LNCaP clone FGC (cell line): ENCODE data around the gene VWC2L.

Experiments used
- DNase-seq: peaks from one replicate; pipeline ENCODE4 v3.0.0-alpha.2; 2011; ENCODE audit warnings: low read depth
- H3K4me3 ChIP-seq: 2 replicates; pipeline ENCODE4 v1.5.1; 2011; ENCODE audit warnings: mild to moderate bottlenecking, low read depth, low read length, control low read depth
- TF ChIP-seq, protein P1 (sequence below): IDR thresholded peaks from 2 replicates; pipeline ENCODE4 v1.5.1; 2012; ENCODE audit warnings: mild to moderate bottlenecking; ENCODE audit not compliant: control insufficient read depth, insufficient read depth; ENCODE audit errors: extremely low read depth

The VWC2L gene

DNA sequence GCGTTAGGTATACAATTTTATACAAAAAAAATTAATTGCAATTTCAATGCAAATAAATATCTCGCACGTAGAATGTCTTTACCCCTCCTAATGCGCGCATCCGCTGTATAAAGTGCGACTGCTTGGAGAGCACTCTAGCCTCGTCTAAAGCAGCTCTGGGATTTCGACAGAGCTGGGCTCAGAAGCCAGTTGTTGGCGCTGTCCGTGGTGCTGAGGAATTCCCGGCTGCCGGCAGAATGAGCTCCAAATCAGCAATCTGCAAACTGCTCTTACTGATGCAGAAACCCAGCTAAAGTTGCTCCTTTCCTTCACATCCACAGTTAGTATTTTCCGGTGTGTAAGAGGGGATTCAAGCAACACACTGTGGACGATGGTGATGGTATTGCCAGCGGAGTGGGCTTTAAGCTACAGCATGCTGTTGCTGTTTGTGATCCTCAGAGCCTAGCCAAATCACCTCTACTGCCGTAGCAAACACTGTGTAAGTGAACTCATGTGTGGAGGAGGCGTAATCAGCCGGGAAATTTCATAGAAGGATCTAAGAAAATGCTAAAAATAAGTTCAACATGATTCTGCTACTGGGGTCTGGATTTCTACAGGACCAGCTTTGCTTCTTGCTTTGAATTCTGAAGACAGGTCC lies at the start of gene VWC2L:
TSS of gene VWC2L (plus strand) at position 137 of the 637 bp plus-strand sequence. CDS start 3,140 bp downstream, outside the sequence.
- DNase-seq, result peak; percentile 59
- TF ChIP-seq, protein P1, sequence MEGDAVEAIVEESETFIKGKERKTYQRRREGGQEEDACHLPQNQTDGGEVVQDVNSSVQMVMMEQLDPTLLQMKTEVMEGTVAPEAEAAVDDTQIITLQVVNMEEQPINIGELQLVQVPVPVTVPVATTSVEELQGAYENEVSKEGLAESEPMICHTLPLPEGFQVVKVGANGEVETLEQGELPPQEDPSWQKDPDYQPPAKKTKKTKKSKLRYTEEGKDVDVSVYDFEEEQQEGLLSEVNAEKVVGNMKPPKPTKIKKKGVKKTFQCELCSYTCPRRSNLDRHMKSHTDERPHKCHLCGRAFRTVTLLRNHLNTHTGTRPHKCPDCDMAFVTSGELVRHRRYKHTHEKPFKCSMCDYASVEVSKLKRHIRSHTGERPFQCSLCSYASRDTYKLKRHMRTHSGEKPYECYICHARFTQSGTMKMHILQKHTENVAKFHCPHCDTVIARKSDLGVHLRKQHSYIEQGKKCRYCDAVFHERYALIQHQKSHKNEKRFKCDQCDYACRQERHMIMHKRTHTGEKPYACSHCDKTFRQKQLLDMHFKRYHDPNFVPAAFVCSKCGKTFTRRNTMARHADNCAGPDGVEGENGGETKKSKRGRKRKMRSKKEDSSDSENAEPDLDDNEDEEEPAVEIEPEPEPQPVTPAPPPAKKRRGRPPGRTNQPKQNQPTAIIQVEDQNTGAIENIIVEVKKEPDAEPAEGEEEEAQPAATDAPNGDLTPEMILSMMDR, result no peak
- no peak within 1 kb of the TSS for H3K4me3 ChIP-seq

DNA sequence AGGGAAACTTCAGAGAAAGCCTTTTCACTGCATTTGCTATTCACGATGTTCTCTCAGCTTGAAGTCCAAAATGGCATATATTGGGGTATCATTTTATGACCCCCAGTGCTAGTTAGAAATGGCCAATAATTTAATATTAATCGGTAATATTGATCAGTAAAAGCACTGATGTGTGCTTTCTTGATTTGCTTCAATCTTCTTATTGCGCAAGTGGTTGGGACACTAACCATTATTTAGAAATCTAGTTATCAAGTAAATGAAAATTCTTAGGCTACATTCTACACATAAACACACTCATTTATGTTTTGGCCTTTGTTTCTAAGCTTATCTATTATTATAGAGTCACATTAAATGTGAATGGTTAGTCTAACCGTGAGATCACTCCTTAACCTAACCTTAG lies 49.7 kb upstream of the VWC2L start:
- TF ChIP-seq, protein P1, result no peak
- H3K4me3 ChIP-seq, result no peak overlapping the region
- DNase-seq, result no peak

DNA sequence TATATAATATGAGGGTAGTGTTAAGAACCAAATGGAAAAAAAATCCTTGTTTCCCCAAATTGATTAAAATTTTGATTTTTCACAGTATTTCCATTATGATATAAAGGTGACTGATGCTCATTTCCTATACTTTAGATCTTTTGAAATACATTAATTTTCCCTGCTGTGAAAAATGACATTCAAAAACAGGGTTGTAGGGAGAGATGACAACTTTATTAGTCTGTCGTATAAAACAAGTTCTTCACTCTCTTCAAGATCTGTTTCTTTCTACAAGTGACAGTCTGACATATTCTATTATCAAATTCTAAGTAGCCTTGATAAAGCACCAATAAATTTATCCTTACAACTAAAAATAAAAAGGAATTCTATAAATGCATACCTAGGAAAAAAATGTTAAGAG lies 45.3 kb upstream of the VWC2L start:
- no peak overlapping the region for H3K4me3 ChIP-seq
- DNase-seq, result no peak
- TF ChIP-seq, protein P1, result no peak

DNA sequence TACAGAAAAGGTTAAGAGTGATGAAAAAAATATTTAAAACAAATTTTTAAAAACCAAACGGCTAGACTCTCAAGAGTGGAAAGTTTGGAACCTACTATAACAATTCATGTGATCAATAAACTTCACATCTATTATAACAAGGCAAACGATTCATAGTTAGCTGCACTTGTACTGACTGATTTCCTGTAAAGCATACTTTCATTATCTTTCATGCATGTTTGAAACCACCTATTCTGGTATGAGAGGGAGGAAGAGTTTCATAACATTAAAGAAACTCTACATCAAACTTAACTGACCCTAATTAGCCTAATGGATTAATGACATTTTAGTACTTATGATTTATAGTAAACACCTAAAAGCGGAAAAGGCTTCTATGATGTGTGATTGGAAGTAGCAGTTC lies 43.7 kb upstream of the VWC2L start:
- TF ChIP-seq, protein P1, result no peak
- no peak for DNase-seq
- H3K4me3 ChIP-seq, result no peak overlapping the region

DNA sequence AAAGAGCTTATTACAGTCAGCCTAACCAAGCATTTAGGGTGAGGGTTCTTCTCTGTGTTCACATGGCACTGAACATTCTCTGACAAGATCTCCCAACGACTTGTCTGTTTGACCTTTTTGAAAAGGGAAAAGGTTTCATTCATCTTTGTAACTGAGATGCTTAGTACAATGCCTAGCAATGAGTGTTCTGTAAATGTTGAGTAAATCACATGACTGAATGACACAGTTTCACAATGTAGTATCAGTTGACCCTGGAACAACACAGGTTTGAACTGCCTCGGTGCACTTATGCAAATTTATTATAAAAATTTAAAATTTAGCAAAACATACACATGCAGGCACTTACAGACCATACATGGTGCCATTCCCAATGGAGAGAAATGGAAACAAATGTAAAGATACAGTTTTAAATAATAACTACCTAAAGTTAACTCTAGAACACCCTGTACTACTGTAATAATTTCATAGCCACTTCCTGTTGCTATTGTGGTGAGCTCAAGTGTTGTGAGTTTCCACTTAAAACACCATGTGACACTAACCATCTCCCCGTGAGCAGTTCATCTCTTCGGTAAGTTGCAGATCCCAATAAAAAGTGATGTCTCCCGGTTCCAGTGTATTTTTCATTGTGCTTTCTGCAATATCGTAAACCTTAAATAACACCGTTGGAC lies 34.1 kb upstream of the VWC2L start:
- no peak for DNase-seq
- H3K4me3 ChIP-seq, result no peak overlapping the region
- TF ChIP-seq, protein P1, result no peak

DNA sequence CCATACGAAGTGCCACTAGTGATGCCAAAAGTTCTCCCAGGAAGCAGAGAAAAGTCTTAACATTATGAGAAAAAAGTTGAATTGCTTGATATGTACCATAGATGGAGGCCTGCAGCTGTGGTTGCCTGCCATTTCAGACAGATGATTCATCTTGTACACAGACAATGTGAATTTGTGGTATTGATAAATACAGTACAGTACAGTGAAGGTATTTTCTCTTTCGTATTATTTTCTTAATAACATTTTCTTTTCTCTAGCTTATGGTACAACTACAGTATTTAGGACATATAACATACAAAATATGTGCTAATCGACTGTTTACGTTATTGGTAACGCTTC lies 33.6 kb upstream of the VWC2L start:
- TF ChIP-seq, protein P1, result no peak
- no peak overlapping the region for H3K4me3 ChIP-seq
- no peak for DNase-seq

DNA sequence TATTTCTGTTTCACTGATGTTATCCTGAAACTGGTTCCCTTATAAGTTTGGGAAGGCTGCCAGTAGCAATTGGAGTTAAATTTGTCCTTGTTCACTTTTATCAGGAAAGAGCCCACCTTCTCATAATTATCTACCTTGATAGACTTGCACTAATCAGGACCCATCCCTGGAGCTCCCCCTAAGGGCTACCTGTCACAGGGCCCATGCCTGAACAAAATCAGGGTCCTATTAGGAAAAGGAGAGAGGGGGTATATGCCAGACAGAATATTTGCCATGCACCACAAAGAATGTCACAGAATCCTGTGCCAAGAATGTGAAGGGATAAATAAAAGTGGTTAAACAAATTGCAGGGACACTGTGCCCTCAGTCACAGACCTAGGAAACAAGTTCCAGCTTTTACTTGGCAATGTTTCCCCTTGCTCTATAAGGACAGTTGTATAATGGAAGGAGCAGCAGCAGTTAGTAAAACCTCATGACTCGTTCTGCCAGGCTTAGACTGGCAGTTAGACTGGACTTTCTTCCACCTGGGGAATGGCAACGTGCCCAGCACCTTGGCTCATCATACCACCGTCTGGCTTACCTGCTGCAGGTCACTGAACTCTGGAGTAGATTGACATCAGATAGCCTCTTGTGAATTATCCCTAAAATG lies 32.3 kb upstream of the VWC2L start:
- DNase-seq, result peak; percentile 100
- no peak overlapping the region for H3K4me3 ChIP-seq
- TF ChIP-seq, protein P1, result peak; percentile 15; the same call in 1 of the 2 replicates
